DMS153 treated with DMSO at 0.1 percent for 48 hours (cell line): ENCODE data around the gene LAMB4.

Experiments used
- DNase-seq: peaks from one replicate; lab custom pipeline; 2025; ENCODE audit not compliant: unreplicated experiment; lab: John Stamatoyannopoulos, UW

Gene LAMB4

DNA sequence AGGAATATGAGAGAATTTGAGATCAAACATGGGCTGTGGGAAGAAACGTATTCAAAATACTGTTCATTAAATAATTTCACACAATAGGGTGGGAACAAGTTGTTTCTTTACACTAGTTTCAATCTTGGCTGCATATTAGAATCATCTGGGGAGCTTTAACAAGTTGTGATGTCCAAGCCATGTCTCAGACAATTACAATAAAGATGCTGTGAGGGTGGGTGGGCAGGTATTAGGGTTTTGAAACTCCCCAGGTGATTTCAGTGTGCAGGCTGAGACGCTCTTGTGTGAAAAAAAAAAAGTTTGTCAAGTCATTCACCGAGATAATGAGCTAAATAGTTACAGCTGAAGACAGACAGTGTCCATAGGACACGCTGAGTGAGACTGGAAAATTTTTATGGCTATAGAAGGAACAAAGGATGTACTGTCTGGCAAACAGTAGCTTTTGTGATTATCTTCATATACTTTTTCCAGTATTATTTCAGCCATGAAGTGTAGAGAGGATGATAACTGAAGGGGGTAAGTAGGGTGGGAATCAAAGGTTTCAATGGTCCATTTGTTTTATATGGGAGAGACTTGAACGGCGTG is 12.6 kb upstream of the LAMB4 start:
- no peak for DNase-seq

DNA sequence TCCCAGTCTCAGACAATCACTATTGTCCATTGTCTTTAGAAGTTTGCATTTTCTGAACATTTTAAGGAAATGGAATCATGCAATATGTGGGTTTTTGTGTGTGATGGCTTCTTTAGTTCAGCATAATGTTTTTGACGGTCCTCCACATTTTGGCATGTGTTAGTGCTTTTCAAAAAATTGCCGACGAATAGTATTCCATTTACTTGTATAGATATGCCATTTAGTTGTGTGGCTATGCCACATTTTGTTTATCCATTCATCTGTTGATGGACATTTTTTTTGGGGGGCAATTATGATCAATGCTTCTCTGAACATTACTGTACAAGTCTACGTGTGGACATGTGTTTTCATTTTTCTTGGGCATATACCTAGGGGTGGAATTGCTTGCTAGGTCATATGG is 12.0 kb upstream of the LAMB4 start:
- DNase-seq: no peak

DNA sequence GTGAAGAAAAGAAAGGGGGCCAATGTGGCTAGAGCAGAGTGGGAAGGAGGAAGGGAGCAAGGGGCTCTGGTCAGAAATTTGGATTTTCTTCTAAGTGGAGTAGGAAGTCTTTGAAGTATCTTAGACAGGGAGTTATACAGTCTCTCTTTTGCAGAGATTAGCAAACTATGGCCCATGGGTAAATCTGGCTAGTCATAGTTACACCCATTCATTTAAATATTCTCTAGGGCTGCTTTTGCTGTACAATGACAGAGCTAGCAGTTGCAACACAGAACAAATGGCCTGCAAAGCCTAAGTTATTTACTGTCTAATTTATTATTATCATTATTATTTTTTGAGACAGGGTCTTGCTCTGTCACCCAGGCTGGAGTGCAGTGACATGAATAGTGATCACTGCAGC is 10.5 kb upstream of the LAMB4 start:
- DNase-seq: no peak

DNA sequence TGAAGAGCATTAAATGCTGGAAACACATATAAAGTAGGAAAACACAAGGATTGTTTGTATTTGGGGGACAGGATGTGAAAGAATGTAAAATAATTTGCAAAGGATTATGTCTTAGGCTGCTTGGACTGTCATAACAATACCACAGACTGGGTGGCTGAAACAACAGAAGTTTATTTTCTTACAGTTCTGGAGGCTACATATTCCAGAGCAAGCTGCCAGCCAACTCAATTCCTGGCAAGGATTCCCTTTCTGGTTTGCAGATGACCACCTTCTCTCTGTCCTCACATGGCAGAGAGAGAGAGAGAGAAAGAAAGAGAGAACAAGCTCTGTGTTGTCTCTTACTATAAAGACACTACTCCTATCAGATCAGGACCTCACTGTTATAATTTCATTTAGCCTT is 8.8 kb upstream of the LAMB4 start:
- no peak for DNase-seq

DNA sequence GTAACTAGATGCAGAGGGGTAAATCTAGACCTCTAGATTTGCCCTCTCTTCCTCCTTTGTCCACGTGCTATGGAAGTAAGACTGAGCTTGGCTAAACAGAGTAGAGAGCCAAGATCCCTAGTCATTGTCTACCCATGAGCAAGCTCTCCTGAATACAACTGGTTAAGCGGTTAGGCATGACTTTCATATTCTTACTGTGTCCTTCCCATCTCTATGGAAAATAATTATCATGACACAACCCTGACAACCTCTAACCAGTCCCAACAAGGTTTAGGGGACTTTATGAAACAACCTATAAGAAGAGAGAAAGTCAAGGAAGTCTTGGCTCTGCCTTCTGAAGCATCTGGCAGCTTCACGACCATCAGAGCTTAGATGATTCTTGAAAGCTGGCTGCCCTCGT is 7.8 kb upstream of the LAMB4 start:
- no peak for DNase-seq

DNA sequence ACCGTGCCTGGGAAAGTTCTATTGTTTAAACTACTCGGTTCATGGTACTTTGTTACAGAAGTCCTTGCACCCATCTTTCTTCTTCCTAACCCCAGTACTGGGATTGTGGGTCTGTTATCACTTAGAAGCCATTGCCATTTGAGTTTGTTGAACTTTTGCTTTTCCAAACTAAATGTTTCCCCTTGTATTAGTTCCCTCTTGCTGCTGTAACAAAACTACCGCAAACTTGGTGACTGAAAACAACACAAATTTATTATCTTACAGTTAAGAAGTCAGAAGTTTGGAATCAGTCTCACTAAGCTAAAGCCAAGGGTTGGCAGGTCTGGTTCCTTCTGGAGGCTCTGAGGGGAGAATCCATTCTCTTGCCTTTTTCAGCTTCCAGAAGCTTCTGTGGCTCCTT is 6.9 kb upstream of the LAMB4 start:
- DNase-seq: no peak

DNA sequence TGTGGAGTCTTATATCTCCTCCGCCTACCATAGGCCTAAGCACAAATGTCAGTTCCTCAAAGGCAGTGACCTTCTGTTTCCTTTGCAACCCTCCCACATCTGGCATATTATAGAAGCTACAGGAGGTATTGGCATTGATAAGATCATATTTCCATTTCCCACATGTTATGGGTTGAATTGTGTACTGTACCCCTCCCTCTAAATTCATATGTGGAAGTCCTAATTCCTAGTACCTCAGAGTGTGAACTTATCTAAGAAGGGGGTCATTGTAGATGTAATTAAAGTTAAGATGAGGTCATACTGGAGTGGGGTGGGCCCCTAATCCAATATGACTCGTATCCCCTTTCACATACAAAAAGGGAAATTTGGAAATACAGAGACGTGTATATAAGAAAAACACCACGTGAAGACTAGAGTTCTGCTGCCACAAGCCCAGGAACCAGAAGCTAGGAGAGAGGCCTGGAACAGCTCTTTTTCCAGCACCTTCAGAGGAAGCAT is 6.1 kb upstream of the LAMB4 start:
- DNase-seq: no peak

DNA sequence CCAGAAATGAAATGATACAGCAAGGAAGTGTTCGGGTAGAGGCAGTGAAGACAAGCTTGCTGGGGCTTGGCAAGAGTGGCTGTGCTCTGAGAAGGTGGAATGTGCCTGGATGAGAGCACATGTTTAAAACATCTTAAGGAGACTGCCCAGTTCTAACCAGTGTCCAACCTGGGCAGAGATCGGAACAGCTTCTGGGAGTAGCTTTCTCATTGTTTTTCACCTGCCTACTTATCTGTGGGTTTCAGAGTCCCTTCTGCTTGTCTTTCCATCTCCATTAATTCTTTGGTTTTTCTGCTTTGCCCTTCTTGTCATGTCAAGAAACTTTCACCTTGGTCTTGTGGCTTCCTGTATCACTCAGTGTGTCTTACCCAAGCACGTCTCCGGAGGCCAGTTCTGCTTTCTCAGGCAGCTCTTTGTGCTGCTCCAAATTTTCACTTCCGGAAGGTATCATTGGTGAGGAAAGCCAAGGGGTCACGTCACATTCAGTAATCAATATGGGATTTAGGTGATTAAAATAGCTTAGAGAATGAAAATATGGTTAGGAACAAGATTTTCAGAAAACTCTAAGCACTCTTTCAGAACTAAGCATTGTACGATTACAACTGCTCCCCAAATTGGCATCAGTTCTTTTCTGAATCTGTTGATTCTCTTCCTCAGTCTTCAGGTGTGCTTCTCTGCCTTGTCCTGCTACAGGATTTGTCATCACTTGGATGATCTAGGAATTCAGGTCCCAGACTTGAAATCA is 5.5 kb upstream of the LAMB4 start:
- DNase-seq: no peak

DNA sequence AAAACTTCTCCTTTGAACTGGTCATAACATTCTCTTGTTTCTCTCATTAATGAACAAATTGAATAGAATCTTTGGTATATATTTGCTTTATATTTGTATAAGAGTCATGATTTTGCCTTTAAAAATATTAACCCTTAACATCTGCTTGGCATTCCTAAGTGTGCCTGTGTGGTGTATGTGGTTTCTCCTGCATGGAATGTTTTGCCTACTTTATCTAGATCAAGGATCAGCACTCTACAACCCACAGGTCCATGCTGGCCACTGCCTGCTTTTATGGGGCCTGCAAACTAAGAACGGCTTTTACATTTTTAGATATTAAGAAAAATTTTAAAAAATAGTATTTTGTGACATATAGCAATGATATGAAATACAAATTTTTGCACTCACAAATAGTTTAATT is 4.3 kb upstream of the LAMB4 start:
- DNase-seq: no peak

DNA sequence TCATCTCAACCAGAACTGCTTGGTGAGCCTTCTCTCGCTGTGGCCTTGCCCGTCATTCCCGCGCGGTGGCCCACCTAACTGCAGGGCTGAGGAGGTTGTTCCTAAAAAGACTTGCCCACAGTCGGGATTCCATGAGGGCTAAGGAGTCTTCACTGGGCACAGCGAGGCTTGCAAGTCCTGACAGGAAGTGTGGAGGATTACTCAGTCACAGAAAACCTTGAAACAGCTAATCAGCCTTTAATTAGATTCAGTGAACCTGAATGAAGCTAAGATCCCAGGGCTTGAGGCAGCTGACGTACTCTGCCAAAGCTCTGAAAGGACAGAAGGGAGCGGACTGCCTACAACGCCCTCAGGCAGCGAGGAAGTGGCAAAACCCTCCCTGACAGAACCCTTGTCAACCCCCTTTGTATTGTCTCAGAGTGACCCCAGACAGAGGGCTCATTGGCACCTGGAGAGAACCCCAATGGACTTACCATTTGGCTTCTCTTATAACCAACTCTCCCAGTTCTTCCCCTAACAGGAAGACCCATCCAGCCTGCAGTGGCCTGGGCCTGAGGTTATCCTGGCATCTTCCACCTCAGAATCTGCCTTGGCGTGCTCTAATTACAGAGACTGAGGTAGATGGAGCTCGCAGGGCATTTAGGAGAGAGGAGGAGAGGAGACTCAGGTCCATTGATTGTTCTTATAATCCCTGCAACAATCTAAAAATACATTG is 2.5 kb upstream of the LAMB4 start:
- DNase-seq: no peak

DNA sequence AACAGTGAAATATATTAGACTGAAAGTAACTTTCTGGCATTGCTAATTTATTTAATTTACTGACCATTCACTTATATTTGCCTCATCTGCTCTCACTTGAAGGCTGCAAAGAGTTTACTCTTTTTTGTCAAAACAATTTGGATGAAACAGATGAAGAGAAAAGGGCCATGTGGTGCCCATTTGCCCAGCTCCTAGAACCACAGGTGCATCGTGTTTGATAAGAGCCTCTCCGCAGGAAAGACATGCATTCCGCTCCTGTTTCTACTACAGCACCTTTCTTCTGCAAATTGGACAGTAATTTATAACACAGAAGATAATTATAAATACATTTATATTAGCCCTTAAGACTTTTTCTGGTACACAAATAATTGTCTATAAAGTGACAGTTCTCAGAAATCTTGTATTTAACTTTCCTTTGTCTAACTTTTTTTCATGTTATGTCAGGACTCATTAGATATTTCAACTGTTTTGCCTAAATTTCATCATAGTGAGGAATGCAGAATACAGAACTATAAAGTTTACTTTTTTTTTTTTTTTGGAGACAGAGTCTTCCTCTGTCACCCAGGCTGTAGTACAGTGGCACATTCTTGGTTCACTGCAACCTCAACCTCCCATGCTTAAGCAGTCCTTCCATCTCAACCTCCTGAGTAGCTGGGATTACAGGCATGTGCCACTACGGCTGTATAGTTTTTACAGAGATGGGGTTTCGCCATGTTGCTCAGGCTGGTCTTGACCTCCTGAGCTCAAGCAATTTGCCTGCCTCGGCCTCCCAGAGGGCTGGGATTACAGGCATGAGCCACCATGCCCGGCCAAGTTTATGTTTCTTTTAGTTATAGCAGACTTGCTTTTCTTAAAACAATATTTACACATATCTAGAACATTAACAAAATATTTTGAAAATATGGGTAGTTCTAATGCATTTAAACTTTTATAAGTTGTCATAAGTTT is 869 bp downstream of the LAMB4 start:
- no peak for DNase-seq

DNA sequence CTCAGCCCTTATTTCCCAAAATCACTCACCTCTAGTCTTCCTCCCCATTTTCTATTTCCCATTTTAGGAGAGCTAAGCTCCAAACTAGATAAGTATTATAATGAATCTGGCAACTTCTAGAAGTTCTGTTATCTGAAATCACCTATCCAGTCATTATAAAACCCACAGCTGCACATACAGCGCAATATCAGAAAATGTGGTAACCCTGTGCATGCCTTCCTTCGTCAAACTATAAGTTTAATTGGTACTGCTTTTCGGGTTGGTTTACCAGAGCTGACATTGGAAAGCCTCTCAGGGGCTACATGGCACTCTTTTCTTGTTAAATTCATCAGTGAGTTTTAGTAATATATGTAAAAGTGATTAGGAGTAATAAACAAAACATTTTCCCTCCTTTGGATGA is 1.6 kb downstream of the LAMB4 start:
- no peak for DNase-seq

DNA sequence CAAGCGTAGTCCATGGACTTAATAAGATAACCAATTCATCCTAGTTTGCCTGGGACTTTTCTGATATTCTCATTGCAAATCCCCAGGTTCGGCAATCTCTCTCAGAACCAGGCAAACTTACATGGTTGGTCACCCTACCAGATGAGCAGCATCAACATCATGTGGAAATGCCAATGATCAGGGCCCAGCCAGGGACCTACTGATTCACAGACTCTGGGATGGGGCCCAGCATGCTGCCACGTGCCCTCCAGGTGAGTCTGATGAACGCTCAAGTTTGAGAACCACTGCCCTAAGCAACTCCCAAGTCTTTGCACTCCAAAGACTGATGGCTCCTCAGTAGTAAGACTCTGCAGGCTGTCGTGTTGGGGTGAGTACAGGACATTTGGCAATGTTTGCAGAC is 2.7 kb downstream of the LAMB4 start:
- DNase-seq: no peak

DNA sequence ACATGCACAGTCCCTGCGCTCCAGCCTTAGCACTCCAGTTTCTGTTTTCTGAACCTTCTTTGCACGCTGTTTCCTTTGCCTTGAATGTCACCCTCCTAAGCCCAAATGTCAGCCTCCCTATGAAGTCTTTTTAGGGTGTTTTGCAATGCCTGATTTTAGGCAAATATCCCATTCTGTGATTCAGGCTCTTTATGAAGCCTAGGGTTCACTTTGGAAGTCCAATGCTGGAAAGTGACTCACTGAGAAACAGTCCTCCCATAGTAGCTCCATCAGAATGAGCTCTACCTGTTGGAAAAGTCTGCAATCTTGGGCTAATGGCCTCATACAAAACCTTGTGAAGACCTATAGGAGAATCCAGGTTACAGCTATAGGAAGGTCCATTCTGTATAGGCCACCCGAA is 5.3 kb downstream of the LAMB4 start:
- no peak for DNase-seq

DNA sequence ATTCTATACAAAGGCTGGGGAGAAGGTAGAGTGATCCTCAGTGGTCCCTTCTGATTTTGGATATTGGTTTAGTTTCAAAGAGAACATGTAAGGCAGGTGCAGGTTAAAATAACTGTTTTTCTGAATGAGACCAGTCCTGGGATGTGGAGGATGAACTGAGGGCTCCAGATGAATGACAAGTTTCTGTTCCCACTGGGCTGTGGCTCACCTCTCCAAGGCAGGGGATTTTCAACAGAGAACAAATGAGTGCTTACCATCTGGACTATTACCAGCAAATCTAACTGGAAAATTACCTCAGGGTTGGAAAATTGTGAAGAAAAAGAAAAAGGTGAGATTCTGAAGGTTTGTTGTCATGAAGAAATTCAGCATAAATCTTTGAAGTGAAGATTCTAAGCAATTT is 8.0 kb downstream of the LAMB4 start:
- no peak for DNase-seq

DNA sequence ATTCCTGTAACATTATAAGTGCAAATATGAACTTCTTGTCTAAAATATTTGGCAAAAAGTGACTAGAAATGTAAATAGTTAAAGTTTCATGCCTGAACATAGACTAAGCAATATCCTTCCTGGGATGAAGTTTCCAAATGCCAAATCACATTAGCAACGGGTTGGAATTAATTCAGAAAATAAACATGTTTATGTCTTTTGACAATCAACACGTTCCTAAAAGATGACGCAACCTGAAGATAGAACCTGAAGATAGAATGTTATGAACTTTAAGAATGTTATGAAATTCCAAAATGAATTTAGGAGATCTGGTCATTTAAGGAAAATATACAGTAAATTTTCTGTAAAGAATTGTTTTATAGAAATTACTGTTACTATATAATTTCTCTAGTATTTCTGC is 9.2 kb downstream of the LAMB4 start:
- DNase-seq: no peak

DNA sequence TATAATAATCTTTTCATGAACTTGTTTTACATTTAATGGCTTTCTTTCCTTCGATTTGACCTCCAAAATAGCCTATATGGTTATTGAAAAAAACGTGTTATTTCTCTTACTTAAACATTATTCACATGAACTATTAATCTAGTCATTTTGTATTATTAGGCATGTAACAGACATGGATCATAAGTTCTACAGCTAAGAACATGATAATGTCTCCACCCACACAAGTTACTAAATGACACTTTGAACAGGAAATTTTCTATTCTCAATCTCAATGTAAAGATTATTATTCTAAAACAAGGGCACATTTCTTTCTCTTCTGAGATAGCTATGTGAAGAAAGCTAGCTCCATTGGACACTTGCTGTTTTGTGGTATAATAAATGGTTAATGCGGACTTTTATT is 10.0 kb downstream of the LAMB4 start:
- no peak for DNase-seq

DNA sequence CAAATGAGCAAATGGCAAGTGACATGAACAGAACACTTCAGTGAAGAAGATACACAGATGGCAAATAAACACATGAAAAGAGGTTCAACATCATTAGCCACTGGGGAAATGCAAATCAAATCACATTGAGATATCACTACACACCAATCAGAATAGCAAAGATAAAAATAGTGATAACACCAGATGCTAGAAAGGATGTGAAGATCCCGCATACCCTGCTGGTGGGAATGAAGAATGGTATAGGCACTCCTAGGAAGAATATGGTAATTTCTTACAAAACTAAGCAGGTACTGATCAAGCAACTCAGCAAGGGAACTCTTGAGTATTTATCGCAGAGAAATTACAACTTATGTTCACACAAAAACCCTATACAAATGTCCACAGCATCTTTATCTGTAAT is 11.2 kb downstream of the LAMB4 start:
- DNase-seq: no peak

DNA sequence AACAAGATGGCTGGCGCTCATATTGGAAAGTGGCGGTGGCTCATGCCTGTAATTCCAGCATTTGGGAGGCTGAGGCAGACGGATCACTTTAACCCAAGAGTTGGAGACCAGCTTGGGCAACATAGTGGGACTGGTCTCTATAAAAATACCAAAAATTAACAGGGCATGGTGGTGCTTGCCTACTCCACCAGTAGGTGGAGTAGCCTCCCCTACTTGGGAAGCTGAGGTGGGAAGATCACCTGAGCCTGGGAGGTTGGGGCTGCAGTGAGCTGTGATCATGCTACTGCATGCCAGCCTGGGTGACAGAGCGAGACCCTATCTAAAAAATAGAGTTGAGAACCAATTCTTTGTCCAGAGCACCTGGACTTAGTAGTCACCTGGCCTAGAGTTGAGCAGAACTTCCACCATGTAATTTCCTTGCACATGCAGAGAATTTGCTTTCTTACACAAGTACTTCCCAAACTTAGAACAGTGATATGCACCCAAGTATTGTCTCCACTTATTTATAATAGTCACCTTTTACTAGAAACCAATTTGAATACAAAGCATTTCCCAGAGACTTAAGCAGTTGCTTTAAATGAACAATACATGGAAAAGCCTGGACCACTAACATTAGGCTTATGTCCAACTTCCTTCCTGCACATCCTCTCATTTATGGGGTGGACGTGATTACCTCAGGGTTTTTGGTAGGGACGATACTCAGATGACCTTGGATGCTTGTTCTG is 15.9 kb downstream of the LAMB4 start:
- no peak for DNase-seq

DNA sequence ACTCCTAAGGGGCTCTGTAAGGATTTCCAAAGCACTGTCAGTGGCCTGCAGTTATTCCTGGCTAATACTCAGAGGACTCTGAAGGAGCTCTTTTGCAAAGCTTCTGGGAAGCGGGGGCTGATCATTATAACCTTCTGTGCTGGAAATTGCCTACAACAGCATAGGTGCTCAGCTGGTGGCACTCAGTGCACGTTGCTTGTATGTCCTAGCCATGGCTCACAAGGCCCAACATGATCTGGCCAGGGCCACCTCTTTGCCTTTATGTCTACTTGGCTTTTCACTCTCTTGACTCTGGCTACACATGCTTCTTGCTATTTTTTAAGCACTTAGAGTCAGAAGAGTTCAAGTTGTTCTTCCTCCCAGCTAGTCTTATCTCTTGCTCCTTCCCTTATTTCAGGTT is 17.5 kb downstream of the LAMB4 start:
- no peak for DNase-seq
